Ovary (tissue), 9 donors: Measurements from ENCODE around the gene RBM20. TPM values are rescaled to one million over a fixed set of nuclear protein-coding genes. Genes with fewer than 3 reads are reported as not detected.

ENCODE experiments used
- DNase-seq, 5 donors: peaks; one replicate each; pipeline ENCODE4 v3.0.0-alpha.2; 2019 to 2020
- H3K27ac ChIP-seq, 2 donors: fragments of 200-600 bp; one replicate each; pipeline versions ENCODE4 v1.5.1 to v1.8.0; 2019 to 2022
- H3K27me3 ChIP-seq: fragments of 200-600 bp; one replicate; pipeline ENCODE4 v1.8.0; 2022
- H3K36me3 ChIP-seq: fragments of 200-600 bp; sonication (generic); one replicate; pipeline ENCODE4 v1.5.1; 2019
- H3K4me1 ChIP-seq: one replicate; pipeline ENCODE4 v1.8.1; 2013; ENCODE audit warnings: mild to moderate bottlenecking, moderate library complexity; ENCODE audit not compliant: insufficient read depth
- H3K4me3 ChIP-seq: fragments of 200-600 bp; sonication (generic); one replicate; pipeline ENCODE4 v1.5.1; 2017
- H3K9me3 ChIP-seq, 2 donors: fragments of 200-600 bp in 1 of 2; sonication (generic) in 1 of 2; one replicate each; pipeline versions ENCODE4 v1.5.1 to v1.8.1; 2013 to 2019; ENCODE audit warnings: mild to moderate bottlenecking in 1 of 2, moderate library complexity in 1 of 2
- EP300 ChIP-seq: sonication (generic); formaldehyde crosslinking; IDR thresholded peaks from one replicate; pipeline ENCODE4 v1.6.1; 2017; ENCODE audit warnings: antibody characterized with exemption
- POLR2A ChIP-seq: fragments of 450-650 bp; IDR thresholded peaks from one replicate; pipeline ENCODE4 v1.6.1; 2017; ENCODE audit warnings: antibody characterized with exemption, mild to moderate bottlenecking, moderate library complexity
- WGBS, 3 donors: extraction: QIAGEN DNeasy Blood & Tissue Kit in 1 of 3; methylation state at CpG; one replicate each; pipeline versions ENCODE4 v1.1.5 to v1.1.7; 2013 to 2017; 5-methylcytosine and 5-hydroxymethylcytosine counted together
- intact Hi-C, 4 donors: fragments of 100-400 bp; cut with DNase I; formaldehyde crosslinking; loops; one replicate each; pipeline versions ENCODE4 v1.11.0 to v1.15.1; 2022 to 2023
- polyA plus RNA-seq, 2 donors: library from polyadenylated mRNA; stranded (reverse); fragments of 200-250 nt in 1 of 2; fragments of 350-450 nt in 1 of 2; fragmentation: Illumina TruSeq in 1 of 2; extraction: RNeasy Lipid Tissue Mini Kit (QIAGEN cat#74804) in 1 of 2; gene quantifications; one replicate each; pipeline ENCODE4 v1.2.3, GENCODE V29; 2013 to 2014
- total RNA-seq, 7 donors: library from RNA; depleted of rRNA in 2 of 7; stranded (reverse); fragments of >200 nt in 2 of 7; fragmentation: NEBNext Ultra II Directional in 3 of 7; extraction: Animal tissue kit (Norgen Biotek cat#: 25700) in 3 of 7; gene quantifications; one replicate each; pipeline versions ENCODE4 v1.1.0 to v1.2.4, GENCODE V29; 2016 to 2023
- TF ChIP-seq, protein P1 (sequence below), 3 donors: fragments of 450-650 bp in 2 of 3; fragments of 200-600 bp in 1 of 3; IDR thresholded peaks; one replicate each; pipeline versions ENCODE4 v1.5.1 to v1.8.0; 2016 to 2022; ENCODE audit warnings: antibody characterized with exemption in 3 of 3, mild to moderate bottlenecking in 1 of 3
- donor health status: DM: no; HTN: no; CAD: no; lungs with moderate emphysema.
- donor health status: DM: no; HTN: no; CAD: no.
- donor health status: Bipolar disorder and iron deficiency.
- donor health status: DM: yes; HTN: yes; CAD: no.
- donor health status: DM: no; HTN: no; CAD: no.
- donor health status: DM: yes; HTN: yes; CAD: no.

Gene RBM20
- total and polyA plus RNA-seq, 9 donors = 0.96 to 4.9 (median 3.6) TPM

DNA sequence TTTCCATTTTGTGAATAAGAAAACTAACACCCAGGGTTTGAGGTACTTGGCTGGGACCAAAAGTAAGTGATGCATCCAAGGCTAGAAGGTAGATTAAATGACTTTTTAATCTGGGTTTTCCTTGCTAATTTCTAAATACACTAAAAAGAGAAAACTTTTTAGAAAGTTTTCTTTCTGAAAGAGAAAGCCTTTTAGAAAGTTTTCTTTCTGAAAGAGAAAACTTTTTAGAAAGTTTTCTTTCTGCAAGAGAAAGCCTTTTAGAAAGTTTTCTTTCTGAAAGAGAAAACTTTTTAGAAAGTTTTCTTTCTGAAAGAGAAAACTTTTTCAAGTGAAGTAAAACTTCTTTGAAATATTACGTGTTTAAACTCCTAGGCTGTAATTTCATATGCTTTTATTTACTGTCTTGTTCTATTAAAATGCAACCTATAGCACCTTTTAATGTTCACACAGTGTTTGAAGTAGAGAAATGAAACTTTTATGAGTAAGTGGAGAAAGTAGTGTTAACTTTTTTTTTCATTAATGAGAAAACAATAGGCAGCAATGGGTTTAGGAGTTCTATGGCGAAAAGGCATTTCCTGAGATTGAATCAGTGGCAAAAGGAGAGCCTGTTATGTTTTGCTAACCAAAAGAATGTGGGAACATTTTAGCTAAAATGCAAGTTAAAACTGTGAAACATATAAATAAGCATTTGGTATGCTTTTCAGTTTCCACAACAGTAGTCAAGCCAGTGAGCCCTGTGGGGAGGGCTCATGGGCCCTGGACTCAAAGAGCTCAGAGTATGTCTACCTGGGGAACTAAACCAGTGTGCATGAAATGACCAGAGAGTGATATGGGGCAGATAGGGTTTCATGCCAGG is 103.7 kb downstream of the RBM20 start:
- no peak overlapping the region for H3K27ac ChIP-seq
- H3K27me3 ChIP-seq = no peaks in the 10 kb centered on the region
- H3K9me3 ChIP-seq = no peaks in the 10 kb centered on the region
- H3K4me1 ChIP-seq = no peaks in the 10 kb centered on the region
- H3K36me3 ChIP-seq = no peaks in the 10 kb centered on the region
- 54 to 60% (median 56%) methylated on average over 2 of the region's 2 CpGs for WGBS, 3 donors
- intact Hi-C loops = loop anchor here in 1 of 4 donors (5.0 to 10.0 kb wide), 3 partner anchors 59 to 327 kb away; partner anchors contain the start of gene ADRA2A
- DNase-seq = no peak
- TF ChIP-seq EP300 (no peak), POLR2A (no peak)
- TF ChIP-seq, protein P1, sequence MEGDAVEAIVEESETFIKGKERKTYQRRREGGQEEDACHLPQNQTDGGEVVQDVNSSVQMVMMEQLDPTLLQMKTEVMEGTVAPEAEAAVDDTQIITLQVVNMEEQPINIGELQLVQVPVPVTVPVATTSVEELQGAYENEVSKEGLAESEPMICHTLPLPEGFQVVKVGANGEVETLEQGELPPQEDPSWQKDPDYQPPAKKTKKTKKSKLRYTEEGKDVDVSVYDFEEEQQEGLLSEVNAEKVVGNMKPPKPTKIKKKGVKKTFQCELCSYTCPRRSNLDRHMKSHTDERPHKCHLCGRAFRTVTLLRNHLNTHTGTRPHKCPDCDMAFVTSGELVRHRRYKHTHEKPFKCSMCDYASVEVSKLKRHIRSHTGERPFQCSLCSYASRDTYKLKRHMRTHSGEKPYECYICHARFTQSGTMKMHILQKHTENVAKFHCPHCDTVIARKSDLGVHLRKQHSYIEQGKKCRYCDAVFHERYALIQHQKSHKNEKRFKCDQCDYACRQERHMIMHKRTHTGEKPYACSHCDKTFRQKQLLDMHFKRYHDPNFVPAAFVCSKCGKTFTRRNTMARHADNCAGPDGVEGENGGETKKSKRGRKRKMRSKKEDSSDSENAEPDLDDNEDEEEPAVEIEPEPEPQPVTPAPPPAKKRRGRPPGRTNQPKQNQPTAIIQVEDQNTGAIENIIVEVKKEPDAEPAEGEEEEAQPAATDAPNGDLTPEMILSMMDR (IDR thresholded peaks at IDR 0.05) = no peak
- H3K4me3 ChIP-seq = no peak overlapping the region

DNA sequence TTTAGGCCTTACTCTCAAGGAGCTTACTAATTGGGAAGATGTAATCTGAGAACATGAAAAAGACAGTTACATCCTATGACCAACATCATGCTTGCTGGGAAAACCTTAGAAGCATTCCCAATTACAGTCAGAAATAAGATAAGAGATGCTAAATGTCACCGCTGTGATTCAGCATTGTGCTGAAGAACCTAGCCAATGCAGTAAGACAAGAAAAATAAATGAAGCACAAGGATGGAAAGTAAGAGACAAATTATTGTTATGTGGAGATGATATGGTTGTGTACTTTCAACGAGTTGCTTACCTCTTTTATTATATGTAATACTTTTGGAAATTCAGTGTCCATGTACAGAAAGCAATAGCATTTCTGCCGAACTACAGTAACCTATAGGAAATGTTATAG is 104.8 kb downstream of the RBM20 start:
- Histone ChIP-seq H3K27me3 (no peaks in the 10 kb centered on the region), H3K4me1 (no peaks in the 10 kb centered on the region), H3K27ac (no peak overlapping the region), H3K36me3 (no peaks in the 10 kb centered on the region), H3K4me3 (no peak overlapping the region), H3K9me3 (no peaks in the 10 kb centered on the region)
- no peak for TF ChIP-seq POLR2A
- DNase-seq = no peak
- 62 to 94% (median 74%) methylated on average over 3 of the region's 3 CpGs for WGBS, 3 donors
- intact Hi-C loops = loop anchor here in 1 of 4 donors (5.0 to 10.0 kb wide), 3 partner anchors 58 to 326 kb away; partner anchors contain the start of gene ADRA2A

DNA sequence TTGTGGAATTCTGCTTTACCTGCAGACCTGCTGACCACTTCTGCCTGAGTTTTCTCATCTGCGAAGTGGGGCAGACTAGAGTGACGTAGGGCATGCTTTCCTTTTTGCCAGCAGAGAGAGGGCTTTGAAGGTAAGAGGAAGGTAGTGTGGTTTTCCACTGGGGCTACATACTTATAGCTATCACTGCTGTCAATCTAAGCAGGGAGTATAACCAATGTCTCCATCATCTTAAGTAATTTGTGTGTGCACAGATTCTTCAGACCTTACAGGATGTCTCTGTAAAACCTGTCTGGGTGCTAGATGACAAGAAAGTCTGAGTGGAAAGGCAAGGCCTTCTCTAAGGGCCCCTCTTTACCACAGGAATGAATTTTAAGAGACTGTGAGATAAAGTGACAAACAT is 106.8 kb downstream of the RBM20 start:
- 95 to 98% (median 96%) methylated on average over 2 of the region's 2 CpGs for WGBS, 3 donors
- Histone ChIP-seq H3K9me3 (no peaks in the 10 kb centered on the region), H3K36me3 (no peaks in the 10 kb centered on the region), H3K4me1 (no peaks in the 10 kb centered on the region), H3K27ac (no peak overlapping the region), H3K4me3 (no peak overlapping the region), H3K27me3 (no peaks in the 10 kb centered on the region)
- TF ChIP-seq POLR2A (no peak), EP300 (no peak)
- TF ChIP-seq, protein P1 (IDR thresholded peaks at IDR 0.05) = no peak
- DNase-seq = no peak
- intact Hi-C loops = no loop called here

DNA sequence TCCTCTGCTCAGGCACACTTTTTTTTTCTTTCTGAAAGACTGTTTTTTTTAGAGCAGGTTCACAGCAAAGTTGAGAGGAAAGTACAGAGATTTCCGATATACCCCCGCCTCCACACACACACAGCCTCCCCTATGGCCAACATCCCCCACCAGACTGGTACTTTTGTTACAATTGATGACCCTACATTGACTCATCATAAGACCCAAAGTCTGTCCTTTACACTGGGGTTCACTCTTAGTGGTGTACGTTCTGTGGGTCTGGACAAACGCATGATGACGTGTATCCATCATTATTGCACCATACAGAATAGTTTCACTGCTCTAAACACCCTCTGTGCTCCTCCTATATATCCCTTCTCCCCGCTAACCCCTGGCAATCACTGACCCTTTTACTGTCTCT is 107.7 kb downstream of the RBM20 start:
- Histone ChIP-seq H3K27me3 (no peaks in the 10 kb centered on the region), H3K9me3 (no peaks in the 10 kb centered on the region), H3K4me3 (no peak overlapping the region), H3K27ac (no peak overlapping the region), H3K36me3 (no peaks in the 10 kb centered on the region), H3K4me1 (no peaks in the 10 kb centered on the region)
- intact Hi-C loops = no loop called here
- TF ChIP-seq, protein P1 (IDR thresholded peaks at IDR 0.05) = no peak
- TF ChIP-seq EP300 (no peak), POLR2A (no peak)
- WGBS, 3 donors = 63 to 96% (median 79%) methylated on average over 6 of the region's 6 CpGs
- DNase-seq = no peak

DNA sequence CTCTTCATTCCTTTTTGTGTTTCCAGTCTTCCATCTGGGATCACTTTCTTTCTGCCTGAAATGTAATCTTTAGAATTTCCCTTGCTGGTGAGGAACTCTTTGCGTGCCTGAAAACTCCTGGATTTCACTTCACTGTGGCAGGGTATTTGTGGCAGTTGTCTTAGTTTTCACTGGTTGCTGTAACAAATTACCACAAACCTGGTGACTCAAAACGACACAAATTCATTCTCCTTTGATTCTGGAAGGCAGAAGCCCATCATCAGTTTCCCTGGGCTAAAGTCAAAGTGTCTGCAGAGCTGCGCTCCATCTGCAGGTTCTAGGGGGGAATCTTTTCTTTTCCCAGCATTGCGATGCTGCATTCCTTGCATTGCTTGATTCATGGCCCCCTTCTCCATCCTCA is 109.3 kb downstream of the RBM20 start:
- Histone ChIP-seq H3K27ac (no peak overlapping the region), H3K27me3 (no peaks in the 10 kb centered on the region), H3K4me1 (no peaks in the 10 kb centered on the region), H3K4me3 (no peak overlapping the region), H3K9me3 (no peaks in the 10 kb centered on the region), H3K36me3 (no peaks in the 10 kb centered on the region)
- 84 to 88% (median 87%) methylated on average over 4 of the region's 4 CpGs for whole genome bisulfite sequencing, 3 donors
- DNase-seq = no peak
- TF ChIP-seq POLR2A (no peak), EP300 (no peak)
- TF ChIP-seq, protein P1 (IDR thresholded peaks at IDR 0.05) = no peak
- intact Hi-C loops = no loop called here
